HG03095 (cell line): Measurements from ENCODE around the gene RPRD2.
"Not testable (repeated sequence)": the region's sequence is repeated elsewhere in the genome, so short reads cannot be mapped to it uniquely, and the experiment has no call there.

Experiments used
- ATAC-seq: cut with Tn5 transposase; IDR thresholded peaks from one replicate; pipeline ENCODE4 v1.9.1; 2021; ENCODE audit warnings: moderate library complexity; ENCODE audit not compliant: unreplicated experiment

The RPRD2 gene

GRCh38 chr1:150388241-150388640, 24.3 kb downstream of the RPRD2 start:
- no peak for ATAC-seq

GRCh38 chr1:150389650-150390049, 25.7 kb downstream of the RPRD2 start:
- no peak for ATAC-seq

- no peak for ATAC-seq
Observed at GRCh38 chr1:150392627-150393026, 28.7 kb downstream of the RPRD2 start.

GRCh38 chr1:150395115-150395514, 31.2 kb downstream of the RPRD2 start:
- not testable (repeated sequence) for ATAC-seq

GRCh38 chr1:150397392-150398032, 33.6 kb downstream of the RPRD2 start:
- ATAC-seq, result no peak

GRCh38 chr1:150404465-150404864, 40.5 kb downstream of the RPRD2 start:
- ATAC-seq, result no peak

- no peak for ATAC-seq
Observed at GRCh38 chr1:150405660-150406059, 41.7 kb downstream of the RPRD2 start.

GRCh38 chr1:150406483-150406882, 42.5 kb downstream of the RPRD2 start:
- ATAC-seq, result no peak

GRCh38 chr1:150407330-150407729, 43.4 kb downstream of the RPRD2 start:
- no peak for ATAC-seq

- ATAC-seq, result no peak
Observed at GRCh38 chr1:150408800-150409199, 44.9 kb downstream of the RPRD2 start.

GRCh38 chr1:150409504-150410362, 45.8 kb downstream of the RPRD2 start:
- no peak for ATAC-seq

- ATAC-seq, result no peak
Observed at GRCh38 chr1:150410582-150411101, 46.7 kb downstream of the RPRD2 start.

- no peak for ATAC-seq
Observed at GRCh38 chr1:150414592-150414991, 50.6 kb downstream of the RPRD2 start.

- ATAC-seq, result no peak
Observed at GRCh38 chr1:150415800-150416199, 51.9 kb downstream of the RPRD2 start.

- no peak for ATAC-seq
Observed at GRCh38 chr1:150420560-150421265, 56.8 kb downstream of the RPRD2 start.

- no peak for ATAC-seq
Observed at GRCh38 chr1:150422541-150422940, 58.6 kb downstream of the RPRD2 start.

GRCh38 chr1:150429805-150430204, 65.9 kb downstream of the RPRD2 start:
- ATAC-seq, result no peak

GRCh38 chr1:150441121-150441520, 77.2 kb downstream of the RPRD2 start:
- ATAC-seq, result no peak

- no peak for ATAC-seq
Observed at GRCh38 chr1:150444232-150444631, 80.3 kb downstream of the RPRD2 start.

GRCh38 chr1:150456146-150456647, 92.2 kb downstream of the RPRD2 start:
- ATAC-seq, result no peak

- ATAC-seq, result no peak
Observed at GRCh38 chr1:150464422-150464826, 100.5 kb downstream of the RPRD2 start.
